Peyer's patch (tissue), 4 donors: ENCODE results near the gene C10orf105. TPM values are rescaled to one million over a fixed set of nuclear protein-coding genes. Genes with fewer than 3 reads are reported as not detected.

Source experiments
- DNase-seq, 3 donors: peaks; one replicate each; pipeline ENCODE4 v3.0.0-alpha.2; 2017 to 2019
- H3K27ac ChIP-seq, 4 donors: fragments of 200-600 bp; sonication (generic); one replicate each; pipeline ENCODE4 v1.5.1; 2016 to 2019
- H3K27me3 ChIP-seq, 2 donors: fragments of 200-600 bp; sonication (generic); one replicate each; pipeline ENCODE4 v1.5.1; 2019
- H3K36me3 ChIP-seq, 3 donors: fragments of 200-600 bp; sonication (generic); one replicate each; pipeline ENCODE4 v1.5.1; 2016 to 2019
- H3K4me1 ChIP-seq, 4 donors: fragments of 200-600 bp; sonication (generic); one replicate each; pipeline ENCODE4 v1.5.1; 2016 to 2019
- H3K4me3 ChIP-seq, 4 donors: fragments of 200-600 bp; sonication (generic); 1 replicate in 3 of 4; 2 replicates in 1 of 4; pipeline ENCODE4 v1.5.1; 2016 to 2019; ENCODE audit warnings: mild to moderate bottlenecking in 1 of 4
- H3K9me3 ChIP-seq, 4 donors: fragments of 200-600 bp; sonication (generic); one replicate each; pipeline ENCODE4 v1.5.1; 2016 to 2019; ENCODE audit warnings: mild to moderate bottlenecking in 1 of 4
- CTCF ChIP-seq, 6 experiments: fragments of 450-650 bp in 4 of 6; fragments of 200-600 bp in 2 of 6; sonication (generic) in 1 of 6; IDR thresholded peaks; one replicate each; pipeline ENCODE4 v1.5.1; 2017 to 2019; ENCODE audit warnings: antibody characterized with exemption in 6 of 6, mild to moderate bottlenecking in 3 of 6, moderate library complexity in 1 of 6
- POLR2A ChIP-seq, 2 donors: fragments of 450-650 bp; IDR thresholded peaks; one replicate each; pipeline ENCODE4 v1.5.1; 2017; ENCODE audit warnings: antibody characterized with exemption in 2 of 2, mild to moderate bottlenecking in 2 of 2, moderate library complexity in 2 of 2
- total RNA-seq, 4 donors: library from RNA; depleted of rRNA; stranded (reverse); fragments of >200 nt; gene quantifications; one replicate each; pipeline ENCODE4 v1.1.0, GENCODE V29; 2016

The C10orf105 gene
- total RNA-seq, 4 donors from 2014 or later, result 0.27 TPM; not detected in 3

GRCh38 chr10:71765176-71765904 lies 45.8 kb upstream of the C10orf105 start:
- Histone ChIP-seq H3K4me1 (peaks cover 21 to 81% (median 51%) of the 10 kb centered on the region in 4 donors), H3K27me3 (no peaks in the 10 kb centered on the region), H3K9me3 (no peaks in the 10 kb centered on the region), H3K4me3 (no peak overlapping the region), H3K27ac (peak overlapping the region; percentile 84 to 99 (median 90)), H3K36me3 (peaks cover 0 to 19% (median 0%) of the 10 kb centered on the region in 3 donors)
- no peak for DNase-seq
- TF ChIP-seq CTCF (IDR thresholded peaks at IDR 0.05) (no peak), POLR2A (IDR thresholded peaks at IDR 0.05) (no peak)

- Histone ChIP-seq H3K4me1 (peaks cover 21 to 68% (median 40%) of the 10 kb centered on the region in 4 donors), H3K27me3 (no peaks in the 10 kb centered on the region), H3K36me3 (peaks cover 0 to 29% (median 0%) of the 10 kb centered on the region in 3 donors), H3K27ac (peak overlapping the region in 2 of 4 donors; percentile 20 to 39), H3K9me3 (no peaks in the 10 kb centered on the region), H3K4me3 (no peak overlapping the region)
- DNase-seq, result no peak
- TF ChIP-seq CTCF (IDR thresholded peaks at IDR 0.05) (no peak), POLR2A (IDR thresholded peaks at IDR 0.05) (no peak)
These were observed 44.0 kb upstream of the C10orf105 start for GRCh38 chr10:71763352-71764127.

GRCh38 chr10:71762324-71762723 lies 42.7 kb upstream of the C10orf105 start:
- Histone ChIP-seq H3K4me1 (peaks cover 14 to 68% (median 30%) of the 10 kb centered on the region in 4 donors), H3K4me3 (no peak overlapping the region), H3K36me3 (peaks cover 0 to 34% (median 0%) of the 10 kb centered on the region in 3 donors), H3K27ac (peak overlapping the region in 2 of 4 donors; percentile 2 to 54), H3K9me3 (no peaks in the 10 kb centered on the region), H3K27me3 (no peaks in the 10 kb centered on the region)
- no peak for DNase-seq
- TF ChIP-seq POLR2A (IDR thresholded peaks at IDR 0.05) (no peak), CTCF (IDR thresholded peaks at IDR 0.05) (no peak)

- Histone ChIP-seq H3K27me3 (no peaks in the 10 kb centered on the region), H3K27ac (peak overlapping the region in 2 of 4 donors; percentile 38 to 54), H3K4me1 (peaks cover 10 to 68% (median 26%) of the 10 kb centered on the region in 4 donors), H3K9me3 (no peaks in the 10 kb centered on the region), H3K36me3 (peaks cover 0 to 34% (median 0%) of the 10 kb centered on the region in 3 donors), H3K4me3 (no peak overlapping the region)
- no peak for TF ChIP-seq CTCF (IDR thresholded peaks at IDR 0.05)
- no peak for TF ChIP-seq POLR2A (IDR thresholded peaks at IDR 0.05)
- DNase-seq, result no peak
These were observed 42.0 kb upstream of the C10orf105 start for GRCh38 chr10:71761541-71762113.

GRCh38 chr10:71761105-71761511 lies 41.5 kb upstream of the C10orf105 start:
- Histone ChIP-seq H3K9me3 (no peaks in the 10 kb centered on the region), H3K27ac (peak overlapping the region in 2 of 4 donors; percentile 38 to 54), H3K4me1 (peaks cover 5 to 68% (median 22%) of the 10 kb centered on the region in 4 donors), H3K4me3 (no peak overlapping the region), H3K36me3 (peaks cover 0 to 34% (median 0%) of the 10 kb centered on the region in 3 donors), H3K27me3 (no peaks in the 10 kb centered on the region)
- no peak for DNase-seq
- TF ChIP-seq POLR2A (IDR thresholded peaks at IDR 0.05) (no peak), CTCF (IDR thresholded peaks at IDR 0.05) (no peak)
